ENCODE data around the gene LDLRAD4. TPM values are rescaled to one million over a fixed set of nuclear protein-coding genes. Genes with fewer than 3 reads are reported as not detected.

Gene LDLRAD4
- total and polyA plus RNA-seq, 2 experiments from 2014 or later: 0.73 to 1.9 TPM

- no peaks in the 10 kb centered on the region for H4K20me1 ChIP-seq (replicated peaks; ENCODE audit: insufficient read depth)
- DNase-seq (ENCODE audit: low spot score): peak; percentile 77
- peaks cover 7% of the 10 kb centered on the region for H3K27me3 Mint-ChIP-seq (ENCODE audit: insufficient read depth, low read depth, poor library complexity)
Measured at GRCh38 chr18:13268158-13269012, 49.8 kb downstream of the LDLRAD4 start.

More at GRCh38 chr18:13268158-13269012, 49.8 kb downstream of the LDLRAD4 start:
- H3K9me2 ChIP-seq (ENCODE audit: insufficient read depth): no peaks in the 10 kb centered on the region
- H3K27me3 ChIP-seq (ENCODE audit: insufficient read depth): no peaks in the 10 kb centered on the region
- Mint-ChIP-seq H3K4me1 (peaks cover 19% of the 10 kb centered on the region), H3K36me3 (ENCODE audit: low read depth) (no peaks in the 10 kb centered on the region), H3K27ac (no peak overlapping the region), H3K4me3 (no peak overlapping the region), H3K9me3 (no peaks in the 10 kb centered on the region)
- H3K79me2 ChIP-seq (replicated peaks; ENCODE audit: insufficient read depth): no peaks in the 10 kb centered on the region
- no peak overlapping the region for H3K27ac ChIP-seq (ENCODE audit: low read depth)
- no peak overlapping the region for H3K4me2 ChIP-seq
- no peak overlapping the region; the same call in 1 of the 2 replicates for H2AFZ ChIP-seq
- no peak for TF ChIP-seq EZH2 (IDR thresholded peaks at IDR 0.05; ENCODE audit: low read depth, unreplicated experiment)
- TF ChIP-seq JUNB (IDR thresholded peaks at IDR 0.05; ENCODE audit: unreplicated experiment): no peak
- TF ChIP-seq CREB1 (CRISPR knock-in tag; IDR thresholded peaks at IDR 0.05; ENCODE audit: low read depth): no peak
- no peak for TF ChIP-seq POLR2AphosphoS5 (IDR thresholded peaks at IDR 0.05; ENCODE audit: low read depth)
- TF ChIP-seq ETS1 (IDR thresholded peaks at IDR 0.05): no peak
- TF ChIP-seq CTCF (conservative IDR thresholded peaks at IDR 0.05; ENCODE audit: low read depth in 2 of 2): no peak
- TF ChIP-seq ZNF462 (CRISPR knock-in tag; IDR thresholded peaks at IDR 0.05): no peak
- TF ChIP-seq STAT1 (IDR thresholded peaks at IDR 0.05; ENCODE audit: unreplicated experiment): no peak
- TF ChIP-seq EZH2phosphoT487 (IDR thresholded peaks at IDR 0.05; ENCODE audit: unreplicated experiment): no peak
- TF ChIP-seq NANOG (IDR thresholded peaks at IDR 0.05; ENCODE audit: borderline replicate concordance): no peak
- no peak for TF ChIP-seq ZNF331 (CRISPR knock-in tag; IDR thresholded peaks at IDR 0.05; ENCODE audit: low read depth)
- TF ChIP-seq ZNF114 (CRISPR knock-in tag; IDR thresholded peaks at IDR 0.05): no peak
- TF ChIP-seq REST (IDR thresholded peaks at IDR 0.05; ENCODE audit: unreplicated experiment): no peak
- no peaks in the 10 kb centered on the region for H3F3A ChIP-seq (replicated peaks; ENCODE audit: low read depth)
- ATAC-seq: peak; percentile 95
- no peak overlapping the region for H3K4me3 ChIP-seq
- H3K36me3 ChIP-seq (ENCODE audit: insufficient read depth): no peaks in the 10 kb centered on the region
- H3K4me1 ChIP-seq (ENCODE audit: insufficient read depth): no peaks in the 10 kb centered on the region

Data from GM23338 (cell line).